HUES6 (cell line): ENCODE measurements around the gene NRAP.

Experiments used
- H3K27ac ChIP-seq: 2 replicates; pipeline ENCODE4 v1.7.0; 2013; ENCODE audit warnings: low read depth, mild to moderate bottlenecking, low read length, inconsistent platforms
- H3K27me3 ChIP-seq: 2 replicates; pipeline ENCODE4 v1.6.1; 2013; ENCODE audit warnings: low read length; ENCODE audit not compliant: control insufficient read depth, insufficient read depth
- H3K36me3 ChIP-seq: 2 replicates; pipeline ENCODE4 v1.6.1; 2013; ENCODE audit warnings: low read length; ENCODE audit not compliant: control insufficient read depth, insufficient read depth
- H3K4me1 ChIP-seq: 2 replicates; pipeline ENCODE4 v1.6.1; 2013; ENCODE audit warnings: low read length; ENCODE audit not compliant: control insufficient read depth, insufficient read depth
- H3K4me3 ChIP-seq: 2 replicates; pipeline ENCODE4 v1.5.1; 2013; ENCODE audit warnings: low read depth, low read length
- H3K9ac ChIP-seq: one replicate; pipeline ENCODE4 v1.6.1; 2013; ENCODE audit warnings: mild to moderate bottlenecking, low read length
- H3K9me3 ChIP-seq: 2 replicates; pipeline ENCODE4 v1.6.1; 2013; ENCODE audit warnings: low read depth, low read length; ENCODE audit not compliant: control insufficient read depth, insufficient read depth

The NRAP gene

GRCh38 chr10:113547426-113547825, 116.4 kb downstream of the NRAP start:
- no peaks in the 10 kb centered on the region for H3K4me1 ChIP-seq

DNA sequence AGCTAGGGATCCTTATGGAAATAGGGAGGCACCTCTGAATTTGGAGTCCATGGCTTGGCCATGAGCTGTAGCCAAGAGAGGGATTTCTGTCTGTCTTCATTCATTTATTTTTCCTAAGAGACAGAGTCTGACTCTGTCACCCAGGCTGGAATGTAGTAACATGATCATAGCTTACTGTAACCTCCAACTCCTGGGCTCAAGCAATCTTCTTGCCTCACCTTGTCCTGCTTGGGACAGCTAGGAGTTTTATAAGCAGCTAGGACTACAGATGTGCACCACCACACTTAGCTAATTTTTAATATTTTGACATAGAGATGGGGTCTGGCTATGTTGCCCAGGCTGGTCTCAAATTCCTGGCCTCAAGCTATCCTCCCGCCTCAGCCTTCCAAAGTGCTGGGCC, 119.4 kb downstream of the NRAP start:
- H3K9ac ChIP-seq: no peak overlapping the region
- peaks cover 44% of the 10 kb centered on the region for H3K27me3 ChIP-seq
- no peak overlapping the region for H3K4me3 ChIP-seq
- no peaks in the 10 kb centered on the region for H3K36me3 ChIP-seq
- H3K9me3 ChIP-seq: no peaks in the 10 kb centered on the region
- no peaks in the 10 kb centered on the region for H3K4me1 ChIP-seq
- H3K27ac ChIP-seq: no peak overlapping the region

More at GRCh38 chr10:113547426-113547825, 116.4 kb downstream of the NRAP start:
- Histone ChIP-seq H3K9me3 (no peaks in the 10 kb centered on the region), H3K36me3 (no peaks in the 10 kb centered on the region), H3K27ac (no peak overlapping the region), H3K9ac (no peak overlapping the region), H3K4me3 (no peak overlapping the region), H3K27me3 (peaks cover 56% of the 10 kb centered on the region)

- H3K9ac ChIP-seq: no peak overlapping the region
- H3K36me3 ChIP-seq: no peaks in the 10 kb centered on the region
- no peak overlapping the region for H3K4me3 ChIP-seq
- H3K4me1 ChIP-seq: no peaks in the 10 kb centered on the region
- peaks cover 34% of the 10 kb centered on the region for H3K27me3 ChIP-seq
- H3K27ac ChIP-seq: no peak overlapping the region
- no peaks in the 10 kb centered on the region for H3K9me3 ChIP-seq
Measured at GRCh38 chr10:113543107-113543955, 120.5 kb downstream of the NRAP start.

- Histone ChIP-seq H3K4me1 (no peaks in the 10 kb centered on the region), H3K27ac (no peak overlapping the region), H3K4me3 (no peak overlapping the region), H3K36me3 (no peaks in the 10 kb centered on the region), H3K27me3 (peaks cover 20% of the 10 kb centered on the region), H3K9me3 (no peaks in the 10 kb centered on the region), H3K9ac (no peak overlapping the region)
Measured at GRCh38 chr10:113541549-113541927, 122.3 kb downstream of the NRAP start.

DNA sequence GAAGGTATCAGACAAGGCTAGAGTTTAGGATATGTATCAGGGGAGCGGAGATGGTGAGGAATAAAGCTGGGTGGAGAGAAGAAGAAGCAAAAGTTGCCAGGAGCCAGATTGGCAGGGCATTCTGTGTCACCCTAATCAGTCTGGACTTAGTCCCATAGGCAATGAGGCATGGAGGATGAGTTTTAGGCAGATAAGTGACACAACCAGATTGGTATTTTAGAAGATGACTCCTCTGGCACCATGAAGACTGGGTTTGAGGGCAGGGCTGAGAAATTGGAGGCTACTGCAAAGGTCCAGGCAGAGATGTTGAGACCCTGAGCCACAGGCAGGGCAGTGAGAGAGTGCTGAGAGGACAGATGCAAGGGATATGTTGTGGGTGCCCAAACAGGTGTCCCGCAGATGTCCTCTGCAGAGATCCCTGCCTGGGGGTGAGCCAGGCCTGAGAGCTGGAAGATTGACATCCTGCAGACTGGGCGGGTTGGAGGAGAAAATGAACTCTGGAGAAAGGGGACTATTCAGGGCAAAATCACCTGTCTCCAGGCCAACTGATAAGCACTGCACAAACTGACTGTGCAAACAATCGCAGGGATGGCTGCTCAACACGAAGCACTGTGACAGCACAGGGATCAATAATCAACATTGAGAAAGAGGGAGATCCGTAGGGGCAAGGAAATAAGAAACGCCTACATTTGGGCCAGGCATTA, 122.8 kb downstream of the NRAP start:
- Histone ChIP-seq H3K36me3 (no peaks in the 10 kb centered on the region), H3K4me3 (no peak overlapping the region), H3K27ac (no peak overlapping the region), H3K9me3 (no peaks in the 10 kb centered on the region), H3K9ac (no peak overlapping the region), H3K27me3 (peaks cover 15% of the 10 kb centered on the region; the same call in 1 of the 2 replicates), H3K4me1 (no peaks in the 10 kb centered on the region)

- H3K27ac ChIP-seq: no peak overlapping the region
- H3K4me3 ChIP-seq: no peak overlapping the region
- no peaks in the 10 kb centered on the region for H3K4me1 ChIP-seq
- no peaks in the 10 kb centered on the region for H3K36me3 ChIP-seq
- H3K27me3 ChIP-seq: peaks cover 16% of the 10 kb centered on the region; the same call in 1 of the 2 replicates
- H3K9ac ChIP-seq: no peak overlapping the region
- no peaks in the 10 kb centered on the region for H3K9me3 ChIP-seq
Measured at GRCh38 chr10:113539789-113540188, 124.1 kb downstream of the NRAP start.
